SU-DHL-6 (cell line): Measurements from ENCODE around the gene SETBP1.

Experiments
- EZH2phosphoT487 ChIP-seq: fragments of 200-600 bp; sonication (generic), shearing (Covaris generic); conservative IDR thresholded peaks from 2 replicates; pipeline ENCODE4 v1.6.1; 2018; ENCODE audit warnings: mild to moderate bottlenecking, antibody characterized with exemption, low read length, moderate library complexity, mixed read lengths
- TF ChIP-seq, protein P1 (sequence below): fragments of 200-600 bp; sonication (generic); IDR thresholded peaks from one replicate; pipeline ENCODE4 v1.5.1; 2017; ENCODE audit warnings: antibody characterized with exemption, mild to moderate bottlenecking, low read length, moderate library complexity; ENCODE audit not compliant: insufficient read depth, poor library complexity, severe bottlenecking

DNA sequence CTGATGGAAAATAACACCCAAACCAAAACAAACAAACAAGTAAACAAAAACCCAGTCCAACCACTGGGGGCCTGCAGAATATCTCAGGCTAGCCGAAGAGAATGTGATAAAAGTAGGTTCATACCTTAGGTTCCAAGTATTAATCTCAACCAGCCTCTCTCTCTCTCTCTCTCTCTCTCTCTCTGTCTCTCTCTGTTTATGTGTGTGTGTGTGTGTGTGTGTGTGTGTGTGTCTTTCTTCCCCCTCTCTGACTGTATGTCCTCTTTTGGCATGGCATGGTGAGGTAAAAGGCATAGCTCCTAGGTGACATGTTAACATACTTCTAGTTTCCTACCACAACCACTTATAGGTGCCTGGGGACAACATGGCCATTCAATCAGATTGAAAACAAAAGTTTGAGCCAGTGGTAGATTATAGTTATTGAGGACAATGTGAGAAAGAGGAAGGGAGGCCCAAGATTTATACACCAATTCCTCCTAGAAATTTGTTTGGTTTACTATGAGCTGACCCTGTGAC is 93.0 kb downstream of the SETBP1 start:
- TF ChIP-seq, protein P1, sequence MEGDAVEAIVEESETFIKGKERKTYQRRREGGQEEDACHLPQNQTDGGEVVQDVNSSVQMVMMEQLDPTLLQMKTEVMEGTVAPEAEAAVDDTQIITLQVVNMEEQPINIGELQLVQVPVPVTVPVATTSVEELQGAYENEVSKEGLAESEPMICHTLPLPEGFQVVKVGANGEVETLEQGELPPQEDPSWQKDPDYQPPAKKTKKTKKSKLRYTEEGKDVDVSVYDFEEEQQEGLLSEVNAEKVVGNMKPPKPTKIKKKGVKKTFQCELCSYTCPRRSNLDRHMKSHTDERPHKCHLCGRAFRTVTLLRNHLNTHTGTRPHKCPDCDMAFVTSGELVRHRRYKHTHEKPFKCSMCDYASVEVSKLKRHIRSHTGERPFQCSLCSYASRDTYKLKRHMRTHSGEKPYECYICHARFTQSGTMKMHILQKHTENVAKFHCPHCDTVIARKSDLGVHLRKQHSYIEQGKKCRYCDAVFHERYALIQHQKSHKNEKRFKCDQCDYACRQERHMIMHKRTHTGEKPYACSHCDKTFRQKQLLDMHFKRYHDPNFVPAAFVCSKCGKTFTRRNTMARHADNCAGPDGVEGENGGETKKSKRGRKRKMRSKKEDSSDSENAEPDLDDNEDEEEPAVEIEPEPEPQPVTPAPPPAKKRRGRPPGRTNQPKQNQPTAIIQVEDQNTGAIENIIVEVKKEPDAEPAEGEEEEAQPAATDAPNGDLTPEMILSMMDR, result no peak
- TF ChIP-seq EZH2phosphoT487, result no peak
